Measurements from ENCODE around the gene ACOT12. TPM values are rescaled to one million over a fixed set of nuclear protein-coding genes. Genes with fewer than 3 reads are reported as not detected.

ACOT12 gene
- total and polyA plus RNA-seq, 2 experiments from 2014 or later: 0.15 TPM; not detected in 1

DNA sequence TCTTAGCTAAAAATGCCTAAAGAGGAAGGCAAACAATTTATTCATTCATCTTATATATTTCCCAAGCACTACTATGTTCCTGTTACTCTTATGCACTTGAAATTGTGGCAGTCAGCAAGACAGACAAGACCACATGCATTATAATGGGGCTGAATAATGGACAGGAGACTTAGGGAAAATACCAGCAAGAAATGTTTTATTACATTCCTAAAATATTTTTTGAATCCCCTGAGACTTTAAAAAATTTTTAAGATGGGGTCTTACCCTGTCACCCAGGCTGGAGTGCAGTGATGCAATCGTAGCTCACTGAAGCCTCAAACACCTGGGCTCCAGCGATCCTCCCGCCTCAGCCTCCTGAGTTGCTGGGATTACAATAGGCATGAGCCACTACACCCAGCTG is 79.4 kb downstream of the ACOT12 start:
- no peaks in the 10 kb centered on the region for H3F3A ChIP-seq (replicated peaks; ENCODE audit: low read depth)
- H3K9me2 ChIP-seq (ENCODE audit: insufficient read depth): no peaks in the 10 kb centered on the region
- Mint-ChIP-seq H3K4me1 (peaks cover 19% of the 10 kb centered on the region), H3K36me3 (ENCODE audit: low read depth) (peaks cover 9% of the 10 kb centered on the region; the same call in 1 of the 3 replicates), H3K9me3 (no peaks in the 10 kb centered on the region), H3K4me3 (no peak overlapping the region), H3K27ac (peak overlapping the region; percentile 42; the same call in 1 of the 2 replicates), H3K27me3 (ENCODE audit: insufficient read depth, low read depth, poor library complexity) (peaks cover 2% of the 10 kb centered on the region)
- peak overlapping the region; percentile 68 for H3K27ac ChIP-seq (ENCODE audit: low read depth)
- no peaks in the 10 kb centered on the region for H3K79me2 ChIP-seq (replicated peaks; ENCODE audit: insufficient read depth)
- peaks cover 11% of the 10 kb centered on the region for H3K4me1 ChIP-seq (ENCODE audit: insufficient read depth)
- DNase-seq (ENCODE audit: low spot score) (no peak), ATAC-seq (no peak)
- no peak overlapping the region for H2AFZ ChIP-seq
- no peaks in the 10 kb centered on the region for H3K27me3 ChIP-seq (ENCODE audit: insufficient read depth)
- no peaks in the 10 kb centered on the region for H4K20me1 ChIP-seq (replicated peaks; ENCODE audit: insufficient read depth)
- TF ChIP-seq POLR2AphosphoS5 (IDR thresholded peaks at IDR 0.05; ENCODE audit: low read depth) (no peak), JUNB (IDR thresholded peaks at IDR 0.05; ENCODE audit: unreplicated experiment) (no peak), EZH2 (IDR thresholded peaks at IDR 0.05; ENCODE audit: low read depth, unreplicated experiment) (no peak), CREB1 (CRISPR knock-in tag; IDR thresholded peaks at IDR 0.05; ENCODE audit: low read depth) (no peak), STAT1 (IDR thresholded peaks at IDR 0.05; ENCODE audit: unreplicated experiment) (no peak), EZH2phosphoT487 (IDR thresholded peaks at IDR 0.05; ENCODE audit: unreplicated experiment) (no peak), NANOG (IDR thresholded peaks at IDR 0.05; ENCODE audit: borderline replicate concordance) (no peak), ZNF114 (CRISPR knock-in tag; IDR thresholded peaks at IDR 0.05) (no peak), ZNF331 (CRISPR knock-in tag; IDR thresholded peaks at IDR 0.05; ENCODE audit: low read depth) (no peak)
- TF ChIP-seq, protein P1, sequence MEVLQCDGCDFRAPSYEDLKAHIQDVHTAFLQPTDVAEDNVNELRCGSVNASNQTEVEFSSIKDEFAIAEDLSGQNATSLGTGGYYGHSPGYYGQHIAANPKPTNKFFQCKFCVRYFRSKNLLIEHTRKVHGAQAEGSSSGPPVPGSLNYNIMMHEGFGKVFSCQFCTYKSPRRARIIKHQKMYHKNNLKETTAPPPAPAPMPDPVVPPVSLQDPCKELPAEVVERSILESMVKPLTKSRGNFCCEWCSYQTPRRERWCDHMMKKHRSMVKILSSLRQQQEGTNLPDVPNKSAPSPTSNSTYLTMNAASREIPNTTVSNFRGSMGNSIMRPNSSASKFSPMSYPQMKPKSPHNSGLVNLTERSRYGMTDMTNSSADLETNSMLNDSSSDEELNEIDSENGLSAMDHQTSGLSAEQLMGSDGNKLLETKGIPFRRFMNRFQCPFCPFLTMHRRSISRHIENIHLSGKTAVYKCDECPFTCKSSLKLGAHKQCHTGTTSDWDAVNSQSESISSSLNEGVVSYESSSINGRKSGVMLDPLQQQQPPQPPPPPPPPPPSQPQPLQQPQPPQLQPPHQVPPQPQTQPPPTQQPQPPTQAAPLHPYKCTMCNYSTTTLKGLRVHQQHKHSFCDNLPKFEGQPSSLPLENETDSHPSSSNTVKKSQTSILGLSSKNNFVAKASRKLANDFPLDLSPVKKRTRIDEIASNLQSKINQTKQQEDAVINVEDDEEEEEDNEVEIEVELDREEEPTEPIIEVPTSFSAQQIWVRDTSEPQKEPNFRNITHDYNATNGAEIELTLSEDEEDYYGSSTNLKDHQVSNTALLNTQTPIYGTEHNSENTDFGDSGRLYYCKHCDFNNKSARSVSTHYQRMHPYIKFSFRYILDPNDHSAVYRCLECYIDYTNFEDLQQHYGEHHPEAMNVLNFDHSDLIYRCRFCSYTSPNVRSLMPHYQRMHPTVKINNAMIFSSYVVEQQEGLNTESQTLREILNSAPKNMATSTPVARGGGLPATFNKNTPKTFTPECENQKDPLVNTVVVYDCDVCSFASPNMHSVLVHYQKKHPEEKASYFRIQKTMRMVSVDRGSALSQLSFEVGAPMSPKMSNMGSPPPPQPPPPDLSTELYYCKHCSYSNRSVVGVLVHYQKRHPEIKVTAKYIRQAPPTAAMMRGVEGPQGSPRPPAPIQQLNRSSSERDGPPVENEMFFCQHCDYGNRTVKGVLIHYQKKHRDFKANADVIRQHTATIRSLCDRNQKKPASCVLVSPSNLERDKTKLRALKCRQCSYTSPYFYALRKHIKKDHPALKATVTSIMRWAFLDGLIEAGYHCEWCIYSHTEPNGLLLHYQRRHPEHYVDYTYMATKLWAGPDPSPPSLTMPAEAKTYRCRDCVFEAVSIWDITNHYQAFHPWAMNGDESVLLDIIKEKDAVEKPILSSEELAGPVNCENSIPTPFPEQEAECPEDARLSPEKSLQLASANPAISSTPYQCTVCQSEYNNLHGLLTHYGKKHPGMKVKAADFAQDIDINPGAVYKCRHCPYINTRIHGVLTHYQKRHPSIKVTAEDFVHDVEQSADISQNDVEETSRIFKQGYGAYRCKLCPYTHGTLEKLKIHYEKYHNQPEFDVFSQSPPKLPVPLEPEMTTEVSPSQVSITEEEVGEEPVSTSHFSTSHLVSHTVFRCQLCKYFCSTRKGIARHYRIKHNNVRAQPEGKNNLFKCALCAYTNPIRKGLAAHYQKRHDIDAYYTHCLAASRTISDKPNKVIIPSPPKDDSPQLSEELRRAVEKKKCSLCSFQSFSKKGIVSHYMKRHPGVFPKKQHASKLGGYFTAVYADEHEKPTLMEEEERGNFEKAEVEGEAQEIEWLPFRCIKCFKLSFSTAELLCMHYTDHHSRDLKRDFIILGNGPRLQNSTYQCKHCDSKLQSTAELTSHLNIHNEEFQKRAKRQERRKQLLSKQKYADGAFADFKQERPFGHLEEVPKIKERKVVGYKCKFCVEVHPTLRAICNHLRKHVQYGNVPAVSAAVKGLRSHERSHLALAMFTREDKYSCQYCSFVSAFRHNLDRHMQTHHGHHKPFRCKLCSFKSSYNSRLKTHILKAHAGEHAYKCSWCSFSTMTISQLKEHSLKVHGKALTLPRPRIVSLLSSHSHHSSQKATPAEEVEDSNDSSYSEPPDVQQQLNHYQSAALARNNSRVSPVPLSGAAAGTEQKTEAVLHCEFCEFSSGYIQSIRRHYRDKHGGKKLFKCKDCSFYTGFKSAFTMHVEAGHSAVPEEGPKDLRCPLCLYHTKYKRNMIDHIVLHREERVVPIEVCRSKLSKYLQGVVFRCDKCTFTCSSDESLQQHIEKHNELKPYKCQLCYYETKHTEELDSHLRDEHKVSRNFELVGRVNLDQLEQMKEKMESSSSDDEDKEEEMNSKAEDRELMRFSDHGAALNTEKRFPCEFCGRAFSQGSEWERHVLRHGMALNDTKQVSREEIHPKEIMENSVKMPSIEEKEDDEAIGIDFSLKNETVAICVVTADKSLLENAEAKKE (CRISPR knock-in tag; IDR thresholded peaks at IDR 0.05): no peak
- TF ChIP-seq, protein P2, sequence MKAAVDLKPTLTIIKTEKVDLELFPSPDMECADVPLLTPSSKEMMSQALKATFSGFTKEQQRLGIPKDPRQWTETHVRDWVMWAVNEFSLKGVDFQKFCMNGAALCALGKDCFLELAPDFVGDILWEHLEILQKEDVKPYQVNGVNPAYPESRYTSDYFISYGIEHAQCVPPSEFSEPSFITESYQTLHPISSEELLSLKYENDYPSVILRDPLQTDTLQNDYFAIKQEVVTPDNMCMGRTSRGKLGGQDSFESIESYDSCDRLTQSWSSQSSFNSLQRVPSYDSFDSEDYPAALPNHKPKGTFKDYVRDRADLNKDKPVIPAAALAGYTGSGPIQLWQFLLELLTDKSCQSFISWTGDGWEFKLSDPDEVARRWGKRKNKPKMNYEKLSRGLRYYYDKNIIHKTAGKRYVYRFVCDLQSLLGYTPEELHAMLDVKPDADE (IDR thresholded peaks at IDR 0.05): no peak
- TF ChIP-seq, protein P3, sequence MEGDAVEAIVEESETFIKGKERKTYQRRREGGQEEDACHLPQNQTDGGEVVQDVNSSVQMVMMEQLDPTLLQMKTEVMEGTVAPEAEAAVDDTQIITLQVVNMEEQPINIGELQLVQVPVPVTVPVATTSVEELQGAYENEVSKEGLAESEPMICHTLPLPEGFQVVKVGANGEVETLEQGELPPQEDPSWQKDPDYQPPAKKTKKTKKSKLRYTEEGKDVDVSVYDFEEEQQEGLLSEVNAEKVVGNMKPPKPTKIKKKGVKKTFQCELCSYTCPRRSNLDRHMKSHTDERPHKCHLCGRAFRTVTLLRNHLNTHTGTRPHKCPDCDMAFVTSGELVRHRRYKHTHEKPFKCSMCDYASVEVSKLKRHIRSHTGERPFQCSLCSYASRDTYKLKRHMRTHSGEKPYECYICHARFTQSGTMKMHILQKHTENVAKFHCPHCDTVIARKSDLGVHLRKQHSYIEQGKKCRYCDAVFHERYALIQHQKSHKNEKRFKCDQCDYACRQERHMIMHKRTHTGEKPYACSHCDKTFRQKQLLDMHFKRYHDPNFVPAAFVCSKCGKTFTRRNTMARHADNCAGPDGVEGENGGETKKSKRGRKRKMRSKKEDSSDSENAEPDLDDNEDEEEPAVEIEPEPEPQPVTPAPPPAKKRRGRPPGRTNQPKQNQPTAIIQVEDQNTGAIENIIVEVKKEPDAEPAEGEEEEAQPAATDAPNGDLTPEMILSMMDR (conservative IDR thresholded peaks at IDR 0.05; ENCODE audit: low read depth in 2 of 2): no peak
- TF ChIP-seq, protein P4, sequence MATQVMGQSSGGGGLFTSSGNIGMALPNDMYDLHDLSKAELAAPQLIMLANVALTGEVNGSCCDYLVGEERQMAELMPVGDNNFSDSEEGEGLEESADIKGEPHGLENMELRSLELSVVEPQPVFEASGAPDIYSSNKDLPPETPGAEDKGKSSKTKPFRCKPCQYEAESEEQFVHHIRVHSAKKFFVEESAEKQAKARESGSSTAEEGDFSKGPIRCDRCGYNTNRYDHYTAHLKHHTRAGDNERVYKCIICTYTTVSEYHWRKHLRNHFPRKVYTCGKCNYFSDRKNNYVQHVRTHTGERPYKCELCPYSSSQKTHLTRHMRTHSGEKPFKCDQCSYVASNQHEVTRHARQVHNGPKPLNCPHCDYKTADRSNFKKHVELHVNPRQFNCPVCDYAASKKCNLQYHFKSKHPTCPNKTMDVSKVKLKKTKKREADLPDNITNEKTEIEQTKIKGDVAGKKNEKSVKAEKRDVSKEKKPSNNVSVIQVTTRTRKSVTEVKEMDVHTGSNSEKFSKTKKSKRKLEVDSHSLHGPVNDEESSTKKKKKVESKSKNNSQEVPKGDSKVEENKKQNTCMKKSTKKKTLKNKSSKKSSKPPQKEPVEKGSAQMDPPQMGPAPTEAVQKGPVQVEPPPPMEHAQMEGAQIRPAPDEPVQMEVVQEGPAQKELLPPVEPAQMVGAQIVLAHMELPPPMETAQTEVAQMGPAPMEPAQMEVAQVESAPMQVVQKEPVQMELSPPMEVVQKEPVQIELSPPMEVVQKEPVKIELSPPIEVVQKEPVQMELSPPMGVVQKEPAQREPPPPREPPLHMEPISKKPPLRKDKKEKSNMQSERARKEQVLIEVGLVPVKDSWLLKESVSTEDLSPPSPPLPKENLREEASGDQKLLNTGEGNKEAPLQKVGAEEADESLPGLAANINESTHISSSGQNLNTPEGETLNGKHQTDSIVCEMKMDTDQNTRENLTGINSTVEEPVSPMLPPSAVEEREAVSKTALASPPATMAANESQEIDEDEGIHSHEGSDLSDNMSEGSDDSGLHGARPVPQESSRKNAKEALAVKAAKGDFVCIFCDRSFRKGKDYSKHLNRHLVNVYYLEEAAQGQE (IDR thresholded peaks at IDR 0.05; ENCODE audit: unreplicated experiment): no peak
- 0 out of 2 replicates have a peak, but pooled peaks cover 13% of the 10 kb centered on the region for H3K36me3 ChIP-seq (ENCODE audit: insufficient read depth)
- no peak overlapping the region for H3K4me3 ChIP-seq
- no peak overlapping the region for H3K4me2 ChIP-seq

Data from GM23338 (cell line).